Measurements from ENCODE around the gene ERFL.

The ERFL gene

GRCh38 chr19:41910992-41911888 is 17.0 kb downstream of the ERFL start:
- Histone ChIP-seq H3K4me3 (ENCODE audit: insufficient read length, low read depth) (no peak overlapping the region), H3K36me3 (ENCODE audit: insufficient read depth, insufficient read length, low read length) (peaks cover 4% of the 10 kb centered on the region), H3K9ac (ENCODE audit: insufficient read length, low read depth) (no peak overlapping the region), H3K27me3 (ENCODE audit: insufficient read depth, insufficient read length) (peaks cover 63% of the 10 kb centered on the region), H3K9me3 (ENCODE audit: insufficient read depth, low read length) (no peaks in the 10 kb centered on the region), H3K4me1 (ENCODE audit: insufficient read depth, insufficient read length) (peaks cover 8% of the 10 kb centered on the region)
- TF ChIP-seq ZNF274 (IDR thresholded peaks at IDR 0.05; ENCODE audit: low read depth, low read length) (no peak), YY1 (IDR thresholded peaks at IDR 0.05; ENCODE audit: insufficient read depth, insufficient read length) (no peak), SUZ12 (IDR thresholded peaks at IDR 0.05; ENCODE audit: extremely low read depth, insufficient read depth, insufficient read length) (peak; percentile 5)
- DNase-seq (ENCODE audit: low read depth, low spot score) = no peak

GRCh38 chr19:41910240-41910991 is 17.8 kb downstream of the ERFL start:
- Histone ChIP-seq H3K36me3 (ENCODE audit: insufficient read depth, insufficient read length, low read length) (peaks cover 12% of the 10 kb centered on the region), H3K9ac (ENCODE audit: insufficient read length, low read depth) (peak overlapping the region; percentile 21), H3K9me3 (ENCODE audit: insufficient read depth, low read length) (no peaks in the 10 kb centered on the region), H3K27me3 (ENCODE audit: insufficient read depth, insufficient read length) (peaks cover 55% of the 10 kb centered on the region), H3K4me1 (ENCODE audit: insufficient read depth, insufficient read length) (peaks cover 10% of the 10 kb centered on the region), H3K4me3 (ENCODE audit: insufficient read length, low read depth) (no peak overlapping the region)
- no peak for DNase-seq (ENCODE audit: low read depth, low spot score)
- TF ChIP-seq SUZ12 (IDR thresholded peaks at IDR 0.05; ENCODE audit: extremely low read depth, insufficient read depth, insufficient read length) = no peak
- no peak for TF ChIP-seq YY1 (IDR thresholded peaks at IDR 0.05; ENCODE audit: insufficient read depth, insufficient read length)
- no peak for TF ChIP-seq ZNF274 (IDR thresholded peaks at IDR 0.05; ENCODE audit: low read depth, low read length)

GRCh38 chr19:41909706-41910105 is 18.5 kb downstream of the ERFL start:
- peaks cover 10% of the 10 kb centered on the region for H3K4me1 ChIP-seq (ENCODE audit: insufficient read depth, insufficient read length)
- no peak overlapping the region for H3K4me3 ChIP-seq (ENCODE audit: insufficient read length, low read depth)
- no peak for DNase-seq (ENCODE audit: low read depth, low spot score)
- no peak for TF ChIP-seq ZNF274 (IDR thresholded peaks at IDR 0.05; ENCODE audit: low read depth, low read length)
- TF ChIP-seq YY1 (IDR thresholded peaks at IDR 0.05; ENCODE audit: insufficient read depth, insufficient read length) = no peak
- no peak for TF ChIP-seq SUZ12 (IDR thresholded peaks at IDR 0.05; ENCODE audit: extremely low read depth, insufficient read depth, insufficient read length)
- H3K9ac ChIP-seq (ENCODE audit: insufficient read length, low read depth) = no peak overlapping the region
- peaks cover 48% of the 10 kb centered on the region for H3K27me3 ChIP-seq (ENCODE audit: insufficient read depth, insufficient read length)
- no peaks in the 10 kb centered on the region for H3K9me3 ChIP-seq (ENCODE audit: insufficient read depth, low read length)
- H3K36me3 ChIP-seq (ENCODE audit: insufficient read depth, insufficient read length, low read length) = peaks cover 19% of the 10 kb centered on the region

- Histone ChIP-seq H3K9me3 (ENCODE audit: insufficient read depth, low read length) (no peaks in the 10 kb centered on the region), H3K9ac (ENCODE audit: insufficient read length, low read depth) (no peak overlapping the region), H3K4me1 (ENCODE audit: insufficient read depth, insufficient read length) (peaks cover 10% of the 10 kb centered on the region), H3K27me3 (ENCODE audit: insufficient read depth, insufficient read length) (peaks cover 41% of the 10 kb centered on the region), H3K36me3 (ENCODE audit: insufficient read depth, insufficient read length, low read length) (peaks cover 27% of the 10 kb centered on the region), H3K4me3 (ENCODE audit: insufficient read length, low read depth) (no peak overlapping the region)
- TF ChIP-seq ZNF274 (IDR thresholded peaks at IDR 0.05; ENCODE audit: low read depth, low read length) = no peak
- no peak for TF ChIP-seq SUZ12 (IDR thresholded peaks at IDR 0.05; ENCODE audit: extremely low read depth, insufficient read depth, insufficient read length)
- TF ChIP-seq YY1 (IDR thresholded peaks at IDR 0.05; ENCODE audit: insufficient read depth, insufficient read length) = no peak
- DNase-seq (ENCODE audit: low read depth, low spot score) = no peak
These were observed 19.4 kb downstream of the ERFL start for GRCh38 chr19:41908724-41909464.

- DNase-seq (ENCODE audit: low read depth, low spot score) = no peak
- H3K27me3 ChIP-seq (ENCODE audit: insufficient read depth, insufficient read length) = peaks cover 33% of the 10 kb centered on the region
- no peak overlapping the region for H3K4me3 ChIP-seq (ENCODE audit: insufficient read length, low read depth)
- no peaks in the 10 kb centered on the region for H3K9me3 ChIP-seq (ENCODE audit: insufficient read depth, low read length)
- no peak overlapping the region for H3K9ac ChIP-seq (ENCODE audit: insufficient read length, low read depth)
- H3K36me3 ChIP-seq (ENCODE audit: insufficient read depth, insufficient read length, low read length) = peaks cover 33% of the 10 kb centered on the region
- peaks cover 10% of the 10 kb centered on the region for H3K4me1 ChIP-seq (ENCODE audit: insufficient read depth, insufficient read length)
- TF ChIP-seq YY1 (IDR thresholded peaks at IDR 0.05; ENCODE audit: insufficient read depth, insufficient read length) (no peak), ZNF274 (IDR thresholded peaks at IDR 0.05; ENCODE audit: low read depth, low read length) (no peak), SUZ12 (IDR thresholded peaks at IDR 0.05; ENCODE audit: extremely low read depth, insufficient read depth, insufficient read length) (no peak)
These were observed 20.1 kb downstream of the ERFL start for GRCh38 chr19:41907994-41908615.

- no peak for DNase-seq (ENCODE audit: low read depth, low spot score)
- no peaks in the 10 kb centered on the region for H3K9me3 ChIP-seq (ENCODE audit: insufficient read depth, low read length)
- H3K4me3 ChIP-seq (ENCODE audit: insufficient read length, low read depth) = no peak overlapping the region
- peaks cover 43% of the 10 kb centered on the region for H3K36me3 ChIP-seq (ENCODE audit: insufficient read depth, insufficient read length, low read length)
- H3K27me3 ChIP-seq (ENCODE audit: insufficient read depth, insufficient read length) = peaks cover 23% of the 10 kb centered on the region
- TF ChIP-seq ZNF274 (IDR thresholded peaks at IDR 0.05; ENCODE audit: low read depth, low read length) = no peak
- TF ChIP-seq YY1 (IDR thresholded peaks at IDR 0.05; ENCODE audit: insufficient read depth, insufficient read length) = no peak
- no peak for TF ChIP-seq SUZ12 (IDR thresholded peaks at IDR 0.05; ENCODE audit: extremely low read depth, insufficient read depth, insufficient read length)
- H3K9ac ChIP-seq (ENCODE audit: insufficient read length, low read depth) = no peak overlapping the region
- H3K4me1 ChIP-seq (ENCODE audit: insufficient read depth, insufficient read length) = peaks cover 7% of the 10 kb centered on the region
These were observed 21.2 kb downstream of the ERFL start for GRCh38 chr19:41906916-41907680.

Measured in NT2/D1 (cell line).